Panc1 (cell line): ENCODE measurements around the gene PDCD11. TPM values are rescaled to one million over a fixed set of nuclear protein-coding genes. Genes with fewer than 3 reads are reported as not detected.

Experiments
- ATAC-seq: fragments of 200-7000 bp; cut with Tn5 transposase; 2 replicates; pipeline ENCODE4 v1.9.1; 2020; ENCODE audit warnings: mild to moderate bottlenecking, moderate library complexity
- BruUV-seq: library from RNA; stranded (reverse); fragments of 400-500 nt; replicated peaks from 2 replicates; lab custom pipeline; 2021; lab: Mats Ljungman, UMichigan
- CTCF ChIA-PET: fragments of 300-600 bp; sonication (Branson Sonifier 250); formaldehyde crosslinking; loops from one replicate; lab custom pipeline; 2022; ENCODE audit warnings: antibody characterized with exemption; lab: Charles Lee
- POLR2A ChIA-PET: fragments of 300-600 bp; sonication (Branson Sonifier 250); formaldehyde crosslinking; loops from one replicate; lab custom pipeline; 2022; ENCODE audit warnings: antibody characterized with exemption; lab: Charles Lee
- DNase-seq: peaks from one replicate; pipeline ENCODE4 v3.0.0-alpha.2; 2010; ENCODE audit warnings: low read depth, low spot score
- H3K27ac ChIP-seq: 2 replicates; pipeline ENCODE4 v1.5.1; 2011; ENCODE audit warnings: mild to moderate bottlenecking, low read length, inconsistent platforms
- H3K27me3 ChIP-seq: fragments of 200-500 bp; sonication (Bioruptor generic); 2 replicates; pipeline ENCODE4 v1.6.0; 2014; ENCODE audit warnings: low read length, inconsistent platforms; ENCODE audit not compliant: control insufficient read depth, insufficient read depth
- H3K36me3 ChIP-seq: fragments of 200-500 bp; sonication (Bioruptor generic); 2 replicates; pipeline ENCODE4 v1.5.1; 2014; ENCODE audit warnings: inconsistent platforms, mild to moderate bottlenecking, low read length, moderate library complexity; ENCODE audit not compliant: control insufficient read depth, insufficient read depth
- H3K4me1 ChIP-seq: 2 replicates; pipeline ENCODE4 v1.5.1; 2011; ENCODE audit warnings: inconsistent platforms, mild to moderate bottlenecking, low read length, moderate library complexity; ENCODE audit not compliant: control insufficient read depth, insufficient read depth
- H3K4me3 ChIP-seq, 2 experiments: 2 replicates each; pipeline ENCODE4 v1.5.1; 2011 to 2012; ENCODE audit warnings: low read depth in 2 of 2, low read length in 2 of 2, mild to moderate bottlenecking in 2 of 2, inconsistent platforms in 1 of 2, moderate library complexity in 1 of 2
- H3K9me3 ChIP-seq: fragments of 200-500 bp; sonication (Bioruptor generic); 2 replicates; pipeline ENCODE4 v1.5.1; 2014; ENCODE audit warnings: low read depth, mild to moderate bottlenecking, inconsistent platforms, low read length, moderate library complexity; ENCODE audit not compliant: control insufficient read depth, insufficient read depth
- POLR2AphosphoS5 ChIP-seq: IDR thresholded peaks from 2 replicates; pipeline ENCODE4 v1.6.1; 2012; ENCODE audit warnings: mild to moderate bottlenecking, low read depth, low read length, moderate library complexity
- REST ChIP-seq, 2 experiments: IDR thresholded peaks; 2 replicates each; pipeline ENCODE4 v1.6.1; 2011 to 2012; ENCODE audit warnings: low read depth in 2 of 2, control low read depth in 1 of 2, low read length in 1 of 2, mild to moderate bottlenecking in 1 of 2, moderate library complexity in 1 of 2; ENCODE audit not compliant: insufficient read depth in 1 of 2
- SIN3A ChIP-seq: IDR thresholded peaks from 2 replicates; pipeline ENCODE4 v1.6.1; 2012; ENCODE audit warnings: low read depth, mild to moderate bottlenecking, low read length, moderate library complexity, borderline replicate concordance; ENCODE audit not compliant: insufficient read depth
- TCF7L2 ChIP-seq: IDR thresholded peaks from 2 replicates; pipeline ENCODE4 v1.6.1; 2011; ENCODE audit warnings: mild to moderate bottlenecking, low read depth, low read length, inconsistent platforms
- in situ Hi-C: cut with HindIII; loops from 2 replicates; pipeline ENCODE4 v1.10.0; 2016; ENCODE audit warnings: low sequenced_read_pairs, low pct_unique_long_range_greater_than_20kb
- intact Hi-C: fragments of 100-400 bp; cut with micrococcal nuclease; formaldehyde crosslinking; loops from one replicate; pipeline ENCODE4 v1.10.0; 2022; ENCODE audit not compliant: unreplicated experiment
- total RNA-seq: library from RNA; stranded (reverse); gene quantifications from one replicate; pipeline ENCODE4 v1.2.1, GENCODE V29; 2021; ENCODE audit not compliant: unreplicated experiment
- TF ChIP-seq, protein P1 (sequence below): fragments of 450-650 bp; IDR thresholded peaks from 2 replicates; pipeline ENCODE4 v1.5.1; 2017; ENCODE audit warnings: mild to moderate bottlenecking

Gene PDCD11
- total RNA-seq, 1 experiment from 2014 or later: 92.8 TPM

GRCh38 chr10:103449208-103450144 is 53.0 kb downstream of the PDCD11 start:
- no peaks in the 10 kb centered on the region for H3K27me3 ChIP-seq
- ChIA-PET CTCF (no interaction called here), POLR2A (interaction anchor here (0.6 kb wide), 1 partner anchor 41 kb away, joined by 4 read pairs; no protein-coding TSS in a partner anchor)
- no peak for ATAC-seq
- no TSS peak for BruUV-seq
- peaks cover 11% of the 10 kb centered on the region; the same call in 1 of the 2 replicates for H3K36me3 ChIP-seq
- H3K9me3 ChIP-seq: no peaks in the 10 kb centered on the region
- TF ChIP-seq, protein P1, sequence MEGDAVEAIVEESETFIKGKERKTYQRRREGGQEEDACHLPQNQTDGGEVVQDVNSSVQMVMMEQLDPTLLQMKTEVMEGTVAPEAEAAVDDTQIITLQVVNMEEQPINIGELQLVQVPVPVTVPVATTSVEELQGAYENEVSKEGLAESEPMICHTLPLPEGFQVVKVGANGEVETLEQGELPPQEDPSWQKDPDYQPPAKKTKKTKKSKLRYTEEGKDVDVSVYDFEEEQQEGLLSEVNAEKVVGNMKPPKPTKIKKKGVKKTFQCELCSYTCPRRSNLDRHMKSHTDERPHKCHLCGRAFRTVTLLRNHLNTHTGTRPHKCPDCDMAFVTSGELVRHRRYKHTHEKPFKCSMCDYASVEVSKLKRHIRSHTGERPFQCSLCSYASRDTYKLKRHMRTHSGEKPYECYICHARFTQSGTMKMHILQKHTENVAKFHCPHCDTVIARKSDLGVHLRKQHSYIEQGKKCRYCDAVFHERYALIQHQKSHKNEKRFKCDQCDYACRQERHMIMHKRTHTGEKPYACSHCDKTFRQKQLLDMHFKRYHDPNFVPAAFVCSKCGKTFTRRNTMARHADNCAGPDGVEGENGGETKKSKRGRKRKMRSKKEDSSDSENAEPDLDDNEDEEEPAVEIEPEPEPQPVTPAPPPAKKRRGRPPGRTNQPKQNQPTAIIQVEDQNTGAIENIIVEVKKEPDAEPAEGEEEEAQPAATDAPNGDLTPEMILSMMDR: no peak
- no peak for TF ChIP-seq TCF7L2
- no peak overlapping the region for H3K4me3 ChIP-seq
- intact Hi-C loops: no loop called here
- in situ Hi-C loops: no loop called here
- no peak for DNase-seq
- H3K4me1 ChIP-seq: peaks cover 17% of the 10 kb centered on the region
- H3K27ac ChIP-seq: no peak overlapping the region

DNA sequence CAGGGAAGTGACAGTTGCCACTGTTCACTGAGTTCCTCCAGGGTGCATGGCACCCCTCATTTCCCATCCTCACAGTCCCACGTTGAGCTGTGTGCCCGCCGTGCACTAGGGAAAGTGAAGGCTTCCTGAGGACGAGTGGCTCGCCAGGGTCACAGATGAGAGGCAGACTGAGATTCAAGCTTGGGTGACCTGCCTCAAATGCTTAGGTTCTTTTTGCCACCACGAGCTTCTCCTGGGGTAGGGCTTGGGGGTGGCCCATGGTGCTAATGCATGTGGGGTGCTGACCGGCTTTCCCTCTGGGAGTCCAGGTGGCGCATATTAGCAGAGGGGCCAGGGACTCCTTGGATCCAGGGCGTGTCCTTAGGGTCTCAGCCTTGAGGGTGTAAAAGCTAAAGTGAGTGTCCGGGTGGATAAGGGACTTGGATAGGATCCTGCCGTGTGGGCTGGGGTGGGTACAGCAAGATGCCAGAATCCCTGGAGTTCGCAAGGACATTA is 53.8 kb downstream of the PDCD11 start:
- peak overlapping the region in 1 of 2 experiments; percentile 46; a peak in 1 of 4 replicates for H3K4me3 ChIP-seq
- H3K27ac ChIP-seq: peak overlapping the region; percentile 62
- no peaks in the 10 kb centered on the region for H3K27me3 ChIP-seq
- ATAC-seq (no peak), DNase-seq (no peak)
- no peaks in the 10 kb centered on the region for H3K9me3 ChIP-seq
- peaks cover 8% of the 10 kb centered on the region; the same call in 1 of the 2 replicates for H3K36me3 ChIP-seq
- in situ Hi-C loops: no loop called here
- ChIA-PET POLR2A (interaction anchor here (0.6 kb wide), 1 partner anchor 40 kb away, joined by 4 read pairs; no protein-coding TSS in a partner anchor), CTCF (interaction anchor here (0.7 kb wide), 1 partner anchor 35 kb away, joined by 3 read pairs; no protein-coding TSS in a partner anchor)
- H3K4me1 ChIP-seq: peaks cover 17% of the 10 kb centered on the region
- intact Hi-C loops: no loop called here
- BruUV-seq: no TSS peak
- TF ChIP-seq TCF7L2 (no peak), REST (IDR thresholded peaks at IDR 0.05; ENCODE audit: insufficient read depth in 1 of 2, low read depth in 2 of 2, low read length in 1 of 2) (no peak), SIN3A (no peak), POLR2AphosphoS5 (no peak)
- TF ChIP-seq, protein P1: no peak
